Small intestine (tissue), 7 donors: ENCODE results near the gene LRRFIP1. TPM values are rescaled to one million over a fixed set of nuclear protein-coding genes. Genes with fewer than 3 reads are reported as not detected.
"Not testable (repeated sequence)": the region's sequence is repeated elsewhere in the genome, so short reads cannot be mapped to it uniquely, and the experiment has no call there.

Experiments
- DNase-seq, 2 donors: peaks; one replicate each; pipeline versions ENCODE4 v3.0.0 to v3.0.0-alpha.2; 2013
- FAIRE-seq: peaks from 2 replicates; lab custom pipeline; 2012; peaks lifted over from hg19 to GRCh38; lab: Jason Lieb, UNC
- H3K27ac ChIP-seq, 3 donors: one replicate each; pipeline ENCODE4 v1.5.1; 2013; ENCODE audit warnings: low read length in 2 of 3, mild to moderate bottlenecking in 2 of 3, control low read depth in 1 of 3, inconsistent platforms in 1 of 3, low read depth in 1 of 3, moderate library complexity in 1 of 3
- H3K27me3 ChIP-seq, 3 donors: one replicate each; pipeline ENCODE4 v1.6.1; 2013; ENCODE audit warnings: low read length in 3 of 3, inconsistent platforms in 1 of 3; ENCODE audit not compliant: control insufficient read depth in 3 of 3, insufficient read depth in 3 of 3
- H3K36me3 ChIP-seq, 3 donors: one replicate each; pipeline ENCODE4 v1.6.1; 2013; ENCODE audit warnings: low read length in 3 of 3, inconsistent platforms in 1 of 3, low read depth in 1 of 3, mild to moderate bottlenecking in 1 of 3, moderate library complexity in 1 of 3; ENCODE audit not compliant: control insufficient read depth in 3 of 3, insufficient read depth in 2 of 3
- H3K4me1 ChIP-seq, 3 donors: one replicate each; pipeline ENCODE4 v1.6.1; 2013; ENCODE audit warnings: low read length in 2 of 3, inconsistent platforms in 1 of 3, low read depth in 1 of 3, mild to moderate bottlenecking in 1 of 3, moderate library complexity in 1 of 3; ENCODE audit not compliant: control insufficient read depth in 3 of 3, insufficient read depth in 2 of 3
- H3K4me3 ChIP-seq, 3 donors: one replicate each; pipeline ENCODE4 v1.5.1; 2013; ENCODE audit warnings: low read length in 3 of 3, control low read depth in 1 of 3, inconsistent platforms in 1 of 3, low read depth in 1 of 3, mild to moderate bottlenecking in 1 of 3, moderate library complexity in 1 of 3
- H3K9me3 ChIP-seq, 2 donors: one replicate each; pipeline ENCODE4 v1.6.1; 2013; ENCODE audit warnings: low read depth in 1 of 2, low read length in 1 of 2; ENCODE audit not compliant: control insufficient read depth in 2 of 2, insufficient read depth in 1 of 2
- WGBS, 3 donors: extraction: QIAGEN DNeasy Blood & Tissue Kit; methylation state at CpG; one replicate each; pipeline ENCODE4 v1.1.7; 2013; 5-methylcytosine and 5-hydroxymethylcytosine counted together
- polyA plus RNA-seq, 4 donors: library from polyadenylated mRNA; stranded (reverse) in 3 of 4; unstranded in 1 of 4; fragments of 200-250 nt in 3 of 4; fragments of 120-200 nt in 1 of 4; gene quantifications; one replicate each; pipeline versions ENCODE4 v1.2.1 to v1.2.3, GENCODE V29; 2013
- donor health status: healthy with polysubstance abuse.
- donor health status: control.
- donor health status: control.
- donor health status: Bipolar disorder and iron deficiency.
- donor health status: healthy.

LRRFIP1 gene
- polyA plus RNA-seq, 4 donors: 46.0 to 76.7 (median 51.9) TPM

DNA sequence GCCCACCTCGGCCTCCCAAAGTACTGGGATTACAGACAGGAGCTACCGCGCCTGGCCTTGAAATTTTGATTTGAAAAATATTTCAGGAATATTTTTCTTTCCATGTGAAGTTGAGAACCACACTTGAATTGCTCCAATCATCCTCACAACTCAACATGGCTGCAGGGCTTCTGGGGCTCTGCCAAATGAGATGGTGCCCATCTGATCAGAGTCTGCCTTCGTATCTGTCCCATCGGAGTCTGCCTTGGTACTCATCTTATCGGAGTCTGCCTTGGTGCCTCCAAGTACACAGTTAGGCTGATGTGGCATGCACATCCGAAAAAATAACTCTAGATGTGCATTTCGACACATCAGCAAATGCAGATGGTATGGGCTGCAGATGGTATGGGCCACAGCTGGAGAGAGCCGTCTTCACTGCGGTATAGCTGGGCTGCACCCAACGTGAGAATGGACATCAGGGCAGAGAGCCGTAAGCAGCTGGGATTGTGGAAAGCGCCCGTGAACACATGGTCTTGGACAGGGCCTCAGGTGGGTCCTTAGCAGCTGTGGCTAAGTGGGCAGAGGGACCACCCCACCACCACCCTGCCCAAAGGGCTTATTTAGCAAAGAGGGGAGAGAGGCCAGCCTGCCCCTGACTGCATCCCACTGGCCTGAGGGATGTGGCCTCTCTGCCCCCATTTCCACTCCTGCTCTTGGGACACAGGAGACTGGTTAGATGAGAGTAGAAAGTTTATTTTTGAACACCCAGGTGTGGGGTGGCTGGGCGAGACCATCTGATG lies 119.1 kb downstream of the LRRFIP1 start:
- DNase-seq (no peak), FAIRE-seq (no peak)
- H3K4me3 ChIP-seq: no peak overlapping the region
- H3K27ac ChIP-seq: no peak overlapping the region
- WGBS, 3 donors: 94 to 95% (median 94%) methylated on average over 15 of the region's 15 CpGs
- H3K36me3 ChIP-seq: peaks cover 4 to 44% (median 11%) of the 10 kb centered on the region in 3 donors
- no peaks in the 10 kb centered on the region for H3K9me3 ChIP-seq
- H3K27me3 ChIP-seq: no peaks in the 10 kb centered on the region
- peaks cover 0 to 30% (median 10%) of the 10 kb centered on the region in 3 donors for H3K4me1 ChIP-seq

DNA sequence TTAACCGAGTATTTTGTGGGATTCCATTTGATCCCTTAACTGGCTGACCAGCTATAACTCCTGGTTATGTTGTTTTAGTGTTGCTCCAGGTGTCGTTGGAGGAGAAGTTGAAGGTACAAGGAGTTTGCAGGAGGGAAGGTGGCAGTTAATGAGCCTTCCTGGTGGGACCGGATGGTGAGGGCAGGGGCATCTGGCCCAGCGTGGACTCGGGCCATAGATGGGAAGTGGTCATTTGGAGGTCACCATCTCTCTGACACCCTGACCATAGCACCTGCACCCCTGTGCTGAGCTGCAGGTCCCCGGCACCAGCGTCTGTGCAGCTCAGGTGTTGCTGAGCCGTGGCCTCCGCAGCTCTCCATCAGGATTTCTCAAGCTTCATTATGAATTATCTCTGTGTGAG lies 119.8 kb downstream of the LRRFIP1 start:
- no peak overlapping the region for H3K27ac ChIP-seq
- H3K9me3 ChIP-seq: no peaks in the 10 kb centered on the region
- H3K27me3 ChIP-seq: no peaks in the 10 kb centered on the region
- peaks cover 0 to 23% (median 10%) of the 10 kb centered on the region in 3 donors for H3K4me1 ChIP-seq
- no peak overlapping the region for H3K4me3 ChIP-seq
- FAIRE-seq: no peak
- 91 to 97% (median 91%) methylated on average over 9 of the region's 9 CpGs for WGBS, 3 donors
- DNase-seq: no peak
- H3K36me3 ChIP-seq: peaks cover 4 to 44% (median 13%) of the 10 kb centered on the region in 3 donors

DNA sequence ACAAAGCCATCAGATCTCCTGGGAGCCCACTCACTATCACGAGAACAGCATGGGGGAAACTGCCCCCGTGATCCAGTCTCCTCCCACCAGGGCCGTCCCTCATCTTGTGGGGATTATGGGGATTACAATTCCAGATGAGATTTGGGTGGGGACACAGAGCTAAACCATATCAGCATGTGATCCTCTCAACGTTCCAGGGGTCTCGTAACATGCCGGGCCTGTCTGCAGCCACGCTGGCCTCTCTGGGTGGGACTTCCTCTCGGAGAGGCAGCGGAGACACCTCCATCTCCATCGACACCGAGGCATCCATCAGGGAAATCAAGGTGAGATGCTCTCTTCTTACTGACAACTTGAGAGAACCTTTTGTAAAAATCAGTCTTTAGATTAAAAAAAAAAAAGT lies 121.6 kb downstream of the LRRFIP1 start:
- no peaks in the 10 kb centered on the region for H3K27me3 ChIP-seq
- no peaks in the 10 kb centered on the region for H3K9me3 ChIP-seq
- H3K4me1 ChIP-seq: peaks cover 0 to 5% (median 0%) of the 10 kb centered on the region in 3 donors
- DNase-seq (no peak), FAIRE-seq (no peak)
- no peak overlapping the region for H3K27ac ChIP-seq
- peaks cover 7 to 52% (median 19%) of the 10 kb centered on the region in 3 donors for H3K36me3 ChIP-seq
- 93 to 95% (median 94%) methylated on average over 11 of the region's 11 CpGs for WGBS, 3 donors
- H3K4me3 ChIP-seq: no peak overlapping the region

DNA sequence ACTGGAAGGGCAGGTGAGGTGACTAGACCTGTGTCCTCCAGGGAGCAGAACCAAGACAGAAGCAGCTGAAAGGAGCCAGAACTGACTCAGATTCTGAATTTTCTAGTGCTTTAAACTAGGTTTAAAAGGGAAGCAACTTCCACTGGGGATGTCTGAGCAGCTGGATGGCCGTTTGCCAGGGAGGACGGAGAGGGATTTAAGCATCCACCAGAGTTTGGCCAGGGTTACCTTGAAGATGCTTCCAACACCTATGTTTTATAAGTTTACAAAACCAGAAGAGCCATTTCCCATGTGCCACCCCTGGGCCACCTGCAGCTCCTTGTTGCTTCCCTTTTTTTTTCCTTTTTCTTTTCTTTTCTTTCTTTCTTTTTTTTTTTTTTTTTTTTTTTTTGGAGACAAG lies 122.6 kb downstream of the LRRFIP1 start:
- peaks cover 10 to 53% (median 19%) of the 10 kb centered on the region in 3 donors for H3K36me3 ChIP-seq
- 84 to 100% (median 87%) methylated on average over 2 of the region's 2 CpGs for WGBS, 3 donors
- DNase-seq (no peak), FAIRE-seq (no peak)
- peaks cover 0 to under 1% (median 0%) of the 10 kb centered on the region in 3 donors for H3K4me1 ChIP-seq
- H3K27me3 ChIP-seq: no peaks in the 10 kb centered on the region
- no peaks in the 10 kb centered on the region for H3K9me3 ChIP-seq
- no peak overlapping the region for H3K4me3 ChIP-seq
- H3K27ac ChIP-seq: no peak overlapping the region

DNA sequence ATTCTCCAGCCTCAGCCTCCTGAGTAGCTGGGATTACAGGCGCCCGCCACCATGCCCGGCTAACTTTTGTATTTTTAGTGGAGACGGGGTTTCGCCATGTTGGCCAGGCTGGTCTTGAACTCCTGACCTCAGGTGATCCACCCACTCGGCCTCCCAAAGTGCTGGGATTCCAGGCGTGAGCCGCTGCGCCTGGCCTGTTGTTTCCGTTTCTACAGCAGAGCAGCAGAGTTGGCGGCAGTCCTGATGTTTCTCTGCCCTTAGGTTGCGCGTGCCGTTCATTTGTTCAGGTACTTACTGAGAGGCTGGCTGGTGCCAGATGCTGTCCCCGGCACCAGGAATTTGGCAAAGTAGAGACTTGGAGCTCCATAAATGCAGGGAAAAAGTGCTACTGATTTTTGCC lies 123.1 kb downstream of the LRRFIP1 start:
- H3K27me3 ChIP-seq, H3K4me1 ChIP-seq, H3K9me3 ChIP-seq, H3K27ac ChIP-seq, DNase-seq, H3K4me3 ChIP-seq, FAIRE-seq: not testable (repeated sequence)
- peaks cover 10 to 56% (median 19%) of the 10 kb centered on the region in 3 donors for H3K36me3 ChIP-seq
- WGBS, 3 donors: 96 to 97% (median 97%) methylated on average over 15 of the region's 15 CpGs

DNA sequence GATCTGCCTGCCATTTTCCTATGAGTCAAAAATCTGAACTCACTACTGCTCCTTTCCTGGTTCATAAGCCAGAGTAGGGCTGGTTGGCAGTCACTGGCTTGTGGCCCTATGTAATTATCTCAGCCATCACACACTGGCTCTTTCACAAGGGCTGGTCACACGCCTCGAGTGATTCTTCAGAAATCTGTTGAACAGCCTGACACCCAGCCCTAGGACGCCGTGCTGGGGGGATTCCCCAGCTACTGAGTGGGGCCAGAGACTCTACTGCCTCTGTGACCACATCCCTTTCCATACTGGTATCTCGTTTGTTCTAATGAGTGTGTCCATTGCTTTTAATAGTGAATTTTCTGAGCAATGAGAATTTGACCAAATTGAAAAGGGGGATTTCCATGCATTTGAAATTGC lies 125.4 kb downstream of the LRRFIP1 start:
- Histone ChIP-seq H3K9me3 (no peaks in the 10 kb centered on the region), H3K27me3 (no peaks in the 10 kb centered on the region), H3K36me3 (peaks cover 13 to 53% (median 29%) of the 10 kb centered on the region in 3 donors), H3K4me3 (no peak overlapping the region), H3K4me1 (no peaks in the 10 kb centered on the region), H3K27ac (no peak overlapping the region)
- FAIRE-seq (no peak), DNase-seq (no peak)
- WGBS, 3 donors: 65 to 82% (median 71%) methylated on average over 5 of the region's 5 CpGs

DNA sequence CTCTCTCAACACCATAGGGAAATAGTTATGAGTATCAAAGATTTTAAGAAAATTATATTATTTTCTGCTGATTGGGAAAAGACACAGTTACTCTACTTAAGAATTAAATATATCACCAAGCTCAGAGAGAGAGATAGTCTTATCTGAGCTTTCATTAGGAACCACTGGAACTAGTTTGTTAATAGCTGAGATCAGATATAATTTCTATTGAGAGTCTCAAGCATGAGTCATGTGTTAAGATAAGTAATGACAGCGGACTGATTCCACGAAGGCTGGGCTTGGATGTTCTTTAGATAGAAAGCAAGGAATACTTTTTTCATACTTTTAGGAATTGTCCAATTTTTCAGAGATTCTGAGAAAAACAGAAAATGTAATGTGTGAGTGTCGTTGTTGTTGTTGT lies 126.8 kb downstream of the LRRFIP1 start:
- Histone ChIP-seq H3K36me3 (peaks cover 16 to 52% (median 30%) of the 10 kb centered on the region in 3 donors), H3K4me3 (no peak overlapping the region), H3K27me3 (no peaks in the 10 kb centered on the region), H3K27ac (no peak overlapping the region), H3K9me3 (no peaks in the 10 kb centered on the region), H3K4me1 (no peaks in the 10 kb centered on the region)
- DNase-seq: no peak
- no peak for FAIRE-seq
- 59 to 73% (median 66%) methylated on average over 3 of the region's 3 CpGs for WGBS, 3 donors

DNA sequence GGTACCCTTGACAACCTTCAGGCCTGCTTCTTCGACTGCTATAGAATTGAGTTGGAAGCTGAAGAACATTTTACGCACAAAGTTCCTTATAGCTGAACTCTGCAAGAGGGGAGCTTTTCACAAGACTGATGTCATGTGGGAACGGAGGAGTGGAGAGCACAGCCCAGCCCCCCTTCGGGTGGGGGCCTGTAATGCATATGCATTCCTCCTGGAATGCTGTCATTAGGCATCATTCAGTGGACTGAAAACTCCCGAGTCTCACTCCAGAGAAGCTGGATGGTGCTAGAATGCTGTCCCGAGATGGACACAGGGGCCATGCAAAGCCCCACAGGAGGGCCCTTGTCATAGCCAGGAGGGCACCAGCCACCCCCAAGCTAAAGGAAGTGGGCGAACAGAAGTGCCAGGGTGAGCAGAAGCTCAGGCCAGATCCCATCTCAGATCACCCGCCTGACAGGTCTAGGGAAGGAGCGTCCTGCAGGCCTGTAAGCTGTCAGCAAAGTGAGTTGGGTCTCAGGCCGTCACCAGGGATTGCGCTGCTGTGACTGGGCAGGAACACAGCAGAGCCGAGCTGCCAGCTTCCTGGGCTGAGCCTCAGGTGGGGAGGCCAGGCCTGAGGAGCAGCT lies 127.3 kb downstream of the LRRFIP1 start:
- peaks cover 16 to 52% (median 30%) of the 10 kb centered on the region in 3 donors for H3K36me3 ChIP-seq
- FAIRE-seq: no peak
- no peaks in the 10 kb centered on the region for H3K4me1 ChIP-seq

More for the DNA sequence above, 127.3 kb downstream of the LRRFIP1 start:
- Histone ChIP-seq H3K27me3 (no peaks in the 10 kb centered on the region), H3K9me3 (no peaks in the 10 kb centered on the region), H3K4me3 (no peak overlapping the region), H3K27ac (no peak overlapping the region)
- 91 to 98% (median 97%) methylated on average over 12 of the region's 12 CpGs for WGBS, 3 donors
- no peak for DNase-seq
